PFSK-1 (cell line): Measurements from ENCODE around the gene BRSK2.

ENCODE experiments used
- FOXP2 ChIP-seq: optimal IDR thresholded peaks from 2 replicates; pipeline ENCODE3; 2011; ENCODE audit warnings: borderline replicate concordance, control low read depth, inconsistent platforms; ENCODE audit not compliant: insufficient read depth; ENCODE audit errors: extremely low read length, extremely low read depth
- POLR2AphosphoS5 ChIP-seq: IDR thresholded peaks from 2 replicates; pipeline ENCODE4 v1.6.1; 2012; ENCODE audit warnings: low read depth, mild to moderate bottlenecking, control low read depth, low read length, moderate library complexity
- REST ChIP-seq, 2 experiments: IDR thresholded peaks; 2 replicates each; pipeline versions ENCODE4 v1.6.1 to v1.8.0; 2011 to 2012; ENCODE audit warnings: low read depth in 2 of 2, low read length in 2 of 2, control low read depth in 1 of 2, inconsistent platforms in 1 of 2, mild to moderate bottlenecking in 1 of 2, moderate library complexity in 1 of 2; ENCODE audit not compliant: insufficient read depth in 1 of 2
- SIN3A ChIP-seq: IDR thresholded peaks from 2 replicates; pipeline ENCODE4 v1.6.1; 2012; ENCODE audit warnings: mild to moderate bottlenecking, low read length, moderate library complexity, borderline replicate concordance; ENCODE audit not compliant: insufficient read depth
- TAF1 ChIP-seq: IDR thresholded peaks from 2 replicates; pipeline ENCODE4 v1.6.1; 2012; ENCODE audit warnings: low read length, control low read depth, borderline replicate concordance; ENCODE audit not compliant: insufficient read depth

BRSK2 gene

GRCh38 chr11:1503708-1504104, 114.0 kb downstream of the BRSK2 start:
- TF ChIP-seq FOXP2 (no peak), SIN3A (no peak), TAF1 (no peak), REST (IDR thresholded peaks at IDR 0.05; ENCODE audit: insufficient read depth in 1 of 2, low read depth in 2 of 2, low read length in 2 of 2) (no peak), POLR2AphosphoS5 (no peak)

- TF ChIP-seq SIN3A, result no peak
- TF ChIP-seq FOXP2, result no peak
- TF ChIP-seq POLR2AphosphoS5, result no peak
- no peak for TF ChIP-seq TAF1
- TF ChIP-seq REST (IDR thresholded peaks at IDR 0.05; ENCODE audit: insufficient read depth in 1 of 2, low read depth in 2 of 2, low read length in 2 of 2), result no peak
These were observed 114.4 kb downstream of the BRSK2 start for GRCh38 chr11:1504138-1504537.

- no peak for TF ChIP-seq FOXP2
- no peak for TF ChIP-seq REST (IDR thresholded peaks at IDR 0.05; ENCODE audit: insufficient read depth in 1 of 2, low read depth in 2 of 2, low read length in 2 of 2)
- TF ChIP-seq TAF1, result no peak
- TF ChIP-seq POLR2AphosphoS5, result no peak
- TF ChIP-seq SIN3A, result no peak
These were observed 115.0 kb downstream of the BRSK2 start for GRCh38 chr11:1504581-1505290.

- TF ChIP-seq SIN3A (no peak), POLR2AphosphoS5 (no peak), TAF1 (no peak), REST (IDR thresholded peaks at IDR 0.05; ENCODE audit: insufficient read depth in 1 of 2, low read depth in 2 of 2, low read length in 2 of 2) (no peak), FOXP2 (no peak)
These were observed 115.7 kb downstream of the BRSK2 start for GRCh38 chr11:1505480-1505879.

- no peak for TF ChIP-seq SIN3A
- TF ChIP-seq TAF1, result no peak
- no peak for TF ChIP-seq REST (IDR thresholded peaks at IDR 0.05; ENCODE audit: insufficient read depth in 1 of 2, low read depth in 2 of 2, low read length in 2 of 2)
- TF ChIP-seq FOXP2, result no peak
- no peak for TF ChIP-seq POLR2AphosphoS5
These were observed 117.2 kb downstream of the BRSK2 start for GRCh38 chr11:1506981-1507380.
